RWPE1 (cell line): ENCODE results near the gene CNIH3.

Source experiments
- CTCF ChIA-PET: fragments of 350-600 bp; sonication (Branson Sonifier 250); formaldehyde crosslinking; extraction: SDS; loops from one replicate; lab custom pipeline; 2021; lab: Yijun Ruan, JAX
- POLR2A ChIA-PET: fragments of 400-600 bp; formaldehyde crosslinking; extraction: SDS; loops from one replicate; lab custom pipeline; 2020; ENCODE audit warnings: antibody characterized with exemption; ENCODE audit not compliant: low non-redundant PET; lab: Yijun Ruan, JAX
- DNase-seq: peaks from one replicate; pipeline ENCODE4 v3.0.0; 2012; ENCODE audit warnings: low spot score
- H3K27ac ChIP-seq: fragments of 450-650 bp; 2 replicates; pipeline ENCODE4 v1.5.1; 2017
- TF ChIP-seq, protein P1 (sequence below): fragments of 450-650 bp; conservative IDR thresholded peaks from 2 replicates; pipeline ENCODE4 v1.5.1; 2017; ENCODE audit warnings: low read depth, mild to moderate bottlenecking

CNIH3 gene

GRCh38 chr1:224736619-224737352 is 120.7 kb downstream of the CNIH3 start:
- ChIA-PET CTCF (interaction anchor here (0.6 to 0.7 kb wide), 2 partner anchors 10 to 1619 kb away, joined by 3 to 4 read pairs; no protein-coding TSS in a partner anchor), POLR2A (no interaction called here)
- no peak overlapping the region for H3K27ac ChIP-seq
- TF ChIP-seq, protein P1, sequence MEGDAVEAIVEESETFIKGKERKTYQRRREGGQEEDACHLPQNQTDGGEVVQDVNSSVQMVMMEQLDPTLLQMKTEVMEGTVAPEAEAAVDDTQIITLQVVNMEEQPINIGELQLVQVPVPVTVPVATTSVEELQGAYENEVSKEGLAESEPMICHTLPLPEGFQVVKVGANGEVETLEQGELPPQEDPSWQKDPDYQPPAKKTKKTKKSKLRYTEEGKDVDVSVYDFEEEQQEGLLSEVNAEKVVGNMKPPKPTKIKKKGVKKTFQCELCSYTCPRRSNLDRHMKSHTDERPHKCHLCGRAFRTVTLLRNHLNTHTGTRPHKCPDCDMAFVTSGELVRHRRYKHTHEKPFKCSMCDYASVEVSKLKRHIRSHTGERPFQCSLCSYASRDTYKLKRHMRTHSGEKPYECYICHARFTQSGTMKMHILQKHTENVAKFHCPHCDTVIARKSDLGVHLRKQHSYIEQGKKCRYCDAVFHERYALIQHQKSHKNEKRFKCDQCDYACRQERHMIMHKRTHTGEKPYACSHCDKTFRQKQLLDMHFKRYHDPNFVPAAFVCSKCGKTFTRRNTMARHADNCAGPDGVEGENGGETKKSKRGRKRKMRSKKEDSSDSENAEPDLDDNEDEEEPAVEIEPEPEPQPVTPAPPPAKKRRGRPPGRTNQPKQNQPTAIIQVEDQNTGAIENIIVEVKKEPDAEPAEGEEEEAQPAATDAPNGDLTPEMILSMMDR = no peak
- no peak for DNase-seq

- no peak for DNase-seq
- ChIA-PET POLR2A (no interaction called here), CTCF (interaction anchor here (0.6 kb wide), 1 partner anchor 1619 kb away, joined by 3 read pairs; no protein-coding TSS in a partner anchor)
- no peak overlapping the region for H3K27ac ChIP-seq
- TF ChIP-seq, protein P1 = no peak
Observed at GRCh38 chr1:224737353-224737727, 121.2 kb downstream of the CNIH3 start.

GRCh38 chr1:224739303-224739996 is 123.3 kb downstream of the CNIH3 start:
- ChIA-PET CTCF (no interaction called here), POLR2A (no interaction called here)
- TF ChIP-seq, protein P1 = no peak
- DNase-seq = no peak
- no peak overlapping the region for H3K27ac ChIP-seq

- no peak overlapping the region for H3K27ac ChIP-seq
- DNase-seq = no peak
- TF ChIP-seq, protein P1 = no peak
- CTCF ChIA-PET = interaction anchor here (0.6 kb wide), 1 partner anchor 17 kb away, joined by 3 read pairs; no protein-coding TSS in a partner anchor
- POLR2A ChIA-PET = no interaction called here
Observed at GRCh38 chr1:224739997-224740684, 124.0 kb downstream of the CNIH3 start.

DNA sequence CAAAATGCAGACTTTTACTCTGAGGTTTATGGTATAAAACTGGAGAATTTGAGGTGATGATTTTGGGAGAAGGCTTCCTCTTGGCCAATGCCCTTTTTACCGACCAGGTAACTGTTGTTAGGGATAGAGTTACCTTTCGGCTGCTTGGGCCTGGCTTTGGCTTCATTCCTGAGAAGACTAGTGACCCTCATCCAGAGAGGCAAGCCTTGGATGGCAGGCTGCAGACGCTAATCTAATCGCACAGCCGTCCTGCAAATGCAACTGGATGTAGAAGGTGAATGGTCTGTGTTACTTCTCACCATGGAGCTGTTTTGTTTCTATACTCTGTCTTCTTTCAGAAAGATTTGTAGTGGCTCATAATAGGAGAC is 124.6 kb downstream of the CNIH3 start:
- ChIA-PET CTCF (interaction anchor here (0.6 kb wide), 1 partner anchor 18 kb away, joined by 3 read pairs; no protein-coding TSS in a partner anchor), POLR2A (no interaction called here)
- H3K27ac ChIP-seq = no peak overlapping the region
- DNase-seq = no peak
- TF ChIP-seq, protein P1 = no peak

GRCh38 chr1:224742349-224742748 is 126.2 kb downstream of the CNIH3 start:
- no peak for DNase-seq
- H3K27ac ChIP-seq = no peak overlapping the region
- ChIA-PET POLR2A (no interaction called here), CTCF (no interaction called here)
- TF ChIP-seq, protein P1 = no peak
